GM19463 (cell line): ENCODE results near the gene CHD6.

Experiments
- ATAC-seq: cut with Tn5 transposase; IDR thresholded peaks from one replicate; pipeline ENCODE4 v1.9.1; 2021; ENCODE audit warnings: mild to moderate bottlenecking, moderate library complexity; ENCODE audit not compliant: unreplicated experiment

CHD6 gene

DNA sequence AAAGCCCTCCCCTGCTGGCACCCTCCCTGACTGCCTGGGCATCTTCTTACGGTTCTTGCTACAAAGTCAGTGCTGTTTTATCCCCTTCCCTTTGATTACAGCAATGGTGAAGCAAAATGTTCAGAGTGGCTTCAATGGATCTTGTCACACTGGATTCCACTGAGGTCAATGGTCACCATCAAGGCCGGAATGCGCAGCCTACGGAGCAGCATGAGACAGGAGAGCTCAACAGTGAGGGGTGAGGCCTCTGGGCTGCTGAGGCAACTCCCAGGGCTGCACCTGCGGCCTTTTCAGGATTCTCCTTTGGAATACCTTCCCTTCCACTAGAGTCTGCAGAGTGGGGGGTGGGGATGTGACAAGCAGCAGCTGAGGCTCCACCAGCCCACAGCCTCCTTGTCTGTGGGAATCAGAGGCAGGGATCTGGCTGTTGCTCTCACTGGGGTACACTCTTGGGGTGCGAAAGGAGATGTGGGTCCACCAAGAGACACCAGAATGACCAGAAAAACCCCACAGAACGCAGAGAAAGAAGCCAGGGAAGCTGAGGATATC, 211.2 kb downstream of the CHD6 start:
- no peak for ATAC-seq

DNA sequence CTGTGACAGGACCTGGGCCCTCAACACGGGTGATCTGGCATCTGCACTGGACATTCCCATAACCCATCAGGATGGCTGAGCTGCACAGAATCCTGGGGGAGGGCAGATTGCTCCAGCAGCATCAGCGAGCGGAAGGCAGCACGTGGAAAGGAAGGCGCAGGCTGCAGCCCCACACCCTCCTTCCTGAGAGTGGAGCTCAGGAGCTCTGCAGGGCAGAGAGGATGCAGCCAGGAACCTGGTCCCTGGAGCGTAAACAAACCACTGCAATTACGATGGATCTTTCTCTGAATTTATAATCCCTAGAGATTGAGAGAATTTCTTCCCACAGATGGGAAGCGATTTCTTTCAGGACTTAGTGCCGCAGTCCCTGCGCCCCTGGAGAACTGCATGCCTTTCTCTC, 211.8 kb downstream of the CHD6 start:
- no peak for ATAC-seq

DNA sequence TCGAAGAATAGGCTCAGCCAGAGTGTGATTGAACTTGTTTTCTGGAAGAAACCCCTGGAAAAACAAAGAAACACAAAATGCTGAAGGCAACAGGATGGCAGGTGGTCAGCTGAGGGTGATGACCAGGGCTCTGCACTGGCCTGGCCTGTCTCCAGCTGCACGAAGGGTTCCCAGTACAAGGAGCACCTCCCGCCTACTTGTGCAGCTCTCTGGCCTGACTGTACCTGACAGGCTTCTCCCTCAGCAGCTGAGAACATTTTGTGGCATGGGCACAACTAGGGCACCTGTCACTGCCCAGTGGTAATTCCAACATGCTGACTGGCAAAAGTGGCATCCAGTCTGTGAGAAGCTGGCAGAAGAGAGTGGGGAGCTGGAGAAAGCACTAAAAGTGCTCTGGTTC, 212.7 kb downstream of the CHD6 start:
- ATAC-seq, result no peak

DNA sequence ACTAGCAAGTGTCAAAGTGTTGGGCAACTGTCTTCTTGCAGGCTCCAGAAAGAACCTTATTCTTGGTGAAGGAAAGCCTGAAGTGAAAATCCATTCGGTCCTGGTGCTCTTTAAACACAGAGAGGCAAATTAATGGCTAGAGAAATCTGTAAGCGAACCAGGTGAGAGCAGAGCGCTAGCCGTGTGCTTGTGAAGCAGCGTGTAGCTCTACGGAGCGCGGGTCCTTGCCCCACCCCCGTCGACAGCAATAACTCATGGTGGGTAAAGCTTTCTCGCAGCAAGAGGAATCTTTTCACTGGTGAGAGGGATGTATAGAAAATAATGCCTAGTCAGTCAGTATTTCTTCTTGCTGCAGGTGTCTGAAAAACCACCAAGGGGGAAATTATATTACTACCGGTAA, 214.6 kb downstream of the CHD6 start:
- ATAC-seq, result no peak

DNA sequence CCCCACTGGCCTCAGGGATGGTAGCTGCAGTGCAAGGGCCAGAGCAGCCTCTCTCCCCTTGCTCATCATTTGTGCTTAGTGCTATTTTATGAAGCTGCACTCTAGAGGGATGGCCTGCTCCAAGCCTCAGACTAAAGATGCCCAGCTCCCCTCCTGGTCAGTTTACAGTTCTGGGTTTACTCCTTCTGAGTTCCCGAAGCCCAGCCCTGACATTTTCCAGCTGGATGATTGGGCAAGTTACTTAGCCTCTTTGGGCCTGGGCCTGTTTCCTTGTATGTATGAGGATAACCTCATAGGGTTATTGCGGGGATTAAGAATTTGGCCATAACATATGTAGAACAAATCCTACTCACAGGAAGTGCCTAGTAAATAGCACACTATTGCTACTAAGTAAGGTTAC, 219.8 kb downstream of the CHD6 start:
- no peak for ATAC-seq

DNA sequence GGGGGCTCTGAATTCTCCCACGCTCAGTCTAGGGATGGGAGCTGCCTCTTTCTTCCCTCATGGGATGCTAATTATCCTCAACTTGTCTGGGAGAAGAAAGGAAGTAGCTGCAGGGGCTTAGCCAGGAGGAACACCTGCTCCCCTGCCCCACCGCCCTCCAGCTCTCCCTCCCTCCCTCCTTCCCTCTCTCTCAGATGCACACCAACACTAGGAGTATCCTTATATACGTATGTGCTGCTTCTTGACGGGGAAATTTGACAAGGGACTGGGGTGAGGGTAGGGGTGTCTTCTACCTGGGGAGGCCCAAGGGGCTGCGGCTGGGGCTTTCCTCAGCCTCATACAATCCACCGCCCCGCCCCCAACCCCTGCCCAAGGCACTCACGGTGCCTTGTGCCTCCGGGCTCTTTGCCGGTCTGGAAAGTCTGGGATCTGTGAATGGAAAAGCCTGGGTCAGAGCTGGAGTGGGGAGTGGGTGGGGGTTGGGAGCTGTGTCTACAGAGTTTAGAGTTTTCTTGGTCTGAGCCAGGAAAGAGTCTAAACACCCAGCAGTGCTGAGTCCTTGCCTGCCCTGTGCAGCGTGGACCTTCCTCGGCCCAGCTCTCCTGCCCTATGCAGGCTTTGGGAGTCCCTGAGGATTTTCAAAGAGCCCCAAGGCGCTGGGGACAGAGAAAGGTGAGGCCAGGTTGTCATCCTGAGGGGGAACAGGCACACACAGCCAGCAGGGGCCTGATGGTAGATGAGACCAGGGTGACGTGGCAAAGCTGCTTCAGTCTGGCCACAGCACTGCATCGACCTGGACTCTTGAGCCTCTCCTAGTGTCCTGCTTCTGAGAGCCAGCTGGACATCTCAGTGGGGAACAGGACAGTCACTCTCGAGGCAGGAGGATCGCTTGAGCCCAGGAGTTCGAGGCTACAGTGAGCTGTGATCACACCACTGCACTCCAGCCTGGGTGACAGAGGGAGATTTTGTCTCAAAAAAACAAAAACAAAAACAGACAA, 222.2 kb downstream of the CHD6 start:
- no peak for ATAC-seq

DNA sequence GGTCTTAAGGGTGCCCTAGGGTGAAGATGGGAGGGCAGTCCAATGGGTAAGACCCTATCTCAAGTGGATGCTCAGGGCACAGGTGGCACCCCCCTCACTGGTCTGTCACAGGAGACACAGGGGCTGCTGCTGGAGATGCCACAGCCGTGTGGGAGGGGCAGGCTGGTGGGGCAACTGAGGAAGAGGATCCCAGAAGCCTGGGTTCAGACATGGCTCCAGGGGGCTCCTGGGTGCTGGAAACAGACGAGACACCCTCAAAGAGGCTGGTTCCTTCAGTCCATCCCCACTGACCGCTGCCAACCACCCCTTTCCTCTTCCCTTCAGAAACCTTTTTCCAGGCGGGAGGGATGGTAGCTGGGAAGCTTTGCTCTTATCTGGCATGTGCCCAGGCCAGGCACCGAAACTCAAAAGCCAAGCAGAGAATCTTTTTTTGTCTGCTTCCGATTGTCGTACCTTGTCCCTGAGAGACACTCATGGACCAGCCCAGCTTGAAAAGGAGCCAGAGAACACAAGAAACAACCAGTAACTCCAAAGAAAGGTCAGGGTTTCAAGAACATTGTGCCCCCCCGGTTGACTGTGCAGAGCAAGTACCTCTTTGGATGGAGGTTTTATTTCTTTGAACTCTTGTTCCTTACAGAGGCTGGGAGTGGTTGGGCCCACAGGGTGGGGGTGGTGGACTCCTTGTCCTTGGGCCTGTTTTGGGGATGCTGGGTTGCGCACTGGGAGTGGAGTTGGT, 223.1 kb downstream of the CHD6 start:
- ATAC-seq, result no peak

DNA sequence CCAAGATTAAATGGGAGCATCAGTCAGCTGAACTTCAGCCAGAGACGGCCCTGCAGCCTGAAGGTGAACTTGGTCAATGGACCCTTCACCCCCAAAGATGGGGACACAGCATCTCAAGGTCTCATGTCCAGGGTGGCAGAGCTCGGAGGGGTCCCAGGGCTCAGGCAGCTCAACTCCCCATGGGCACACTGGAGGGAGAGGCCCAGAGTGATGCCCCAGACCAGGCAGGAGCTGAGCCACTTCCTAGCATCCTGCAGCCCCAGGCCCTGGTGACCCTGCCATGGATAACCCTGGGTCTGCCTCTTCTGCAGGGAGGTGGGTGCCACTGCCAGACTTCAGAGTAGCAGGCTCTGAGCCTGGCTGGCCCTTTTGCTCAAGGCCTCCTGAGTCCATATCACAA, 224.1 kb downstream of the CHD6 start:
- no peak for ATAC-seq

DNA sequence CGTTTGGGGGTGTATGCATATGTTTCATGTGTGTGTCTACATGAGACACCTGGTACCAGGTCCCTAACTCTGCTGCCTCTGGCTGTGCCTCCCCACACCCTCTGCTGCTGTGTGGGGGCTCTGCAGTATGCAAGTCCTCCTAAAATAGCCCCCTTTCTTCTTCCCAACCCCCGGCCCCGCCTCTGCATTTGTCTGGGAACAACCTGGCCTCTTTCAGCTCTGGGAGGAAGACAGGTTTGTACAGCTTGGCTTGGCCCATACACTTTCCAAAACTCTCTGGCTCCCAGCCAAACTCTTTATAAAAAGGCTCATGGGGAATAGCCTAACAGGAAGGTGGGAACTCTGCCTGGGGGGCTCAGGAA, 224.5 kb downstream of the CHD6 start:
- ATAC-seq, result no peak

DNA sequence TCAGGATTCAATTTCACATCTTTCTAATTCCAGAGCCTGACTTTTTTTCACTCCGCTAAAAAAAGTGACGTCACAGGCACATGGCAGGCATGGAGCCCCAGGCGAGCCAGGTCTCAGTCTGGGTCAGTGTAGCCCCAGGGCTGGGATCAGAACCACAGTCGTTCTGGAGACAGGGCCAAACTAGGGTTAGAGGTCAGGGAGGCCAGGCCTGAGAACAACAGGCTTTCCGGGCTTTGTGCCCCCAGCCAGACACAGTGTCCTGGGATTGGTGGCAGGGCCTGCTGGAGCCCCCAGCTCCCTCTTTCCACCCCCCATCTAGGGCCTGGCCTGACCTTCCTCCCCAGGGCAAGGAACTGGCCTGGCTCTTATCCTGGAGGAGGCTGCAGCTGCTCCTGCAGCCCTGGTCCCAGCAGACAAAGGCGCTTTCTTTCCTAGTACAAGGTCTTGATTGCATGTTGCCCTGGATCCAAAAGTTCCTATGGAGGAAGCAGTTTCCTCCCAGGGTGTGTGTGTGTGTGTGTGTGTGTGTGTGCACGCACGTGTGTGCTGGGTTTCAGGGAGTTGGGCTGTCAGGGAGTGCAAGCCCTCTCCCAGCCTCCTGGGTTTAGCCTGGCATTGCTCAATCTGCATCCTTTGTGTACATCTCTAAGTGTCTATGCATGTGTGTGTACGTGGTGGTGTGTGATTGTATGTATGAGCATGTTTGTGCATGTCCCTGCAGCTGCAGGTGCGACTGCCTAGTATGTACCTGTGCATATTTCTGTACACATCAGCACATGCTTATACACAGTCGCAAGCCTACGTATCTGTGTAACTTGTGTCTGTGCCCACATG, 225.1 kb downstream of the CHD6 start:
- ATAC-seq, result no peak

DNA sequence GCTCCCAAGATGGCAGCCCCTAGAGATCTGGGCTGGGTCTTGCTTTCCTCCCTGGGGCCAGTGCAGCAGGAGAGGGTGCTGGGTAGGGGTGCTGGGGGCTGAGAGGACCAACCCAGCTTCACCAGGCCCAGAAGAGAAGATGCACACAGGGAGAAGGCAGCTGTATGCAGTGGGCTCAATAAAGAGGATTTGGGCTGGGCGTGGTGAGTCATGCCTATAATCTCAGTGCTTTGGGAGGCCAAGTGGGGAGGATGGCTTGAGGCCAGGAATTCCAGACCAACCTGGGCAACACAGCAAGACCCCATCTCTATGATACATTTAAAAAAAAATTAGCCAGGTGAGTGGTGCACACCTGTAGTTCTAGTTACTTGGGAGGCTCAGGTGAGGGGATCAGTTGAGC, 225.9 kb downstream of the CHD6 start:
- ATAC-seq, result no peak

DNA sequence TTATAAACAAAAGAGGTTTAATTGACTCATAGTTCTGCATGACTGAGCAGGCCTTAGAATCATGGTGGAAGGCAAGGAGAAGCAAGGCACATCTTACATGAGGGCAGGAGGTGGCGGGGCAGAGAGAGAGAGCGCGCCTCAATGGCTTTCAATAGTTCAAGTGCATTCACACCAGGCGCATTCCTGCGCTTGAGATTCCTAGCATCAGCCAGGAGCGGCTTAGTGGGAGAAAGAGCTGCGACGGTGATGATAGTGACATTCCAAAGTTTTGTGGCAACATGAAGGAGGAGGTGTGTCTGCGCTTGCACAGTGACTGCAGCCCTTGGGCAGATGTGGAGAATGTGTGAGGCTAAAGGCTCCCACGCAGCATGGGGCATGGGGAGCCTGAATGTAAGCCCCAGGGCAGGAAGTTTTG, 226.6 kb downstream of the CHD6 start:
- ATAC-seq, result no peak

DNA sequence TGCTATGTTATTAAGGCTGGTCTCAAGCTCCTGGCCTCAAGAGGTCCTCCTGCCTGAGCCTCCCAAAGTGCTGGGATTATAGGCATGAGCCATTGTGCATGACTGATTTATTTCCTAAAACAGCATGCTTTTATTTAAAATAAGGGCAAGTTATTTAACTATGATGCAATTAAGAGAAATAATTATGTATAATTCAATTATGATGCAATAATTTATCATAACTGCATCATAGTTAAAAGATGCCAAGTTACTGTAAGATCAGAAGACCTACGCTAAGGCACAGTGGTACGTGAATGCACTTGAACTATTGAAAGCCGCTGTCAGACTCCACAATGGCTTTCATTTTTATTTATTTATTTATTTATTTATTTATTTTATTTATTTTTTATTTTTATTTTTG, 227.3 kb downstream of the CHD6 start:
- ATAC-seq, result no peak

DNA sequence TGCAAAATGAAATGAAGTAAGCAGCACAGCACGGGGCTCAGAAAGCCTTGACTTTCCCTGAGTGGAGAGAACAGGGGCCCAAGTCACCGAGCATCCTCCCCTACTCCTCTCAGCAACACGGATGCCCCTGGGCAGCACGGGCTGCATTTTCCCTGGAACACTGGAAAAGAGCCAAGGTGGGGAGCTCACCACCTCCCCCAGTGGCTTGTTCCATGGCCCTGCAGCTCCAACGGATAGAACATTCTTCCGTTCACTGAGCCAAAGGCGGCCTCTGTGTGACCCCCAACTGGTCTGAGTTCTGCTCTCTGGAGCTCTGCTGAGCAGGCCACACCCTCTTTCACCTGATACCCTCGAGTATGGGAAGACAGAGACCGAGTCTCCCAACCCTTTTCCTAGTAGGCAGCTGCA, 230.7 kb downstream of the CHD6 start:
- no peak for ATAC-seq

DNA sequence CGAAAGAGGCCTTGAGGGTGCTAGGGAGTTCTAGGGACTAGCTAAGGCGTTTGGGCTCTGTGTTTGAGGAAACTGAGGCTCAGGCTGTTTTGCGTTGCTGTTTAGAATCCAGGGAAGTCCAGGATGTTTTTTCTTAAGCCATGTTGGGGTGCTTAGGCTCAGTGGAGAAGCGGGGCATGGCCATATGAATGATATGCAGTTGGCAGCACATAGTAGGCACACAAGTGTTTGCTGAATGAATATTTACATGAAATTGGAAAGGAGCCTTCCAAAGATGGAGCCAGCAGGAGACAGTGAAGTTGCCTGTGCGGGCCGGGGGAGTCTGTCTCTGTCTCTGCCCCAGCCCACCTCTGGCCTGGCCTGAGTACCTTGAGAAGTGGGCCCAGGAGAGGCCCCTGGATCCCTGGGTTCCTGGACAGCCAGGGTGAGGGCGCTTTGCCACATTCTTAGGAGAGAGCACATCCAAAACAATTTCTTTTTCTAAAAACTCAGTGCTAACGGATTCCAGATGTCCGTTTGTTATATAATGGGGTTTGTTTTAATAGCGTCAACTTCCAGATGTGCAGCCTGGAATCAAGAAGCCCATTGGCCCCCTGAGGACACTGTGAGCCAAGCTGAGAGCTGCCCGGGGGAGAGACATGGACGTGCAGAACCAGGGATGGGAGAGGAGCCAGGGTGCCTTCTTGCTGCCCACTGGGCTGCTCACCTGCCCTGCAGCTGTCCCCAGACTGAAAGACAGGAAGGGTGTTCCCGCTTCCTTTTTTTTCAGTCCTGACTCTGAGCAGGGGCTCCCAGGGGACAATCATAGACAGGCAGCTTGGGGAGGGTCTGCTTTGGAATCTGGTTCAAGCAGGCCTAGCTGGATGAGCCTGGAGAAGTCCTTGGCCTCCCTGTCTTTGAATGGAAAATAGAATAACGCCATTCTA, 231.4 kb downstream of the CHD6 start:
- no peak for ATAC-seq

DNA sequence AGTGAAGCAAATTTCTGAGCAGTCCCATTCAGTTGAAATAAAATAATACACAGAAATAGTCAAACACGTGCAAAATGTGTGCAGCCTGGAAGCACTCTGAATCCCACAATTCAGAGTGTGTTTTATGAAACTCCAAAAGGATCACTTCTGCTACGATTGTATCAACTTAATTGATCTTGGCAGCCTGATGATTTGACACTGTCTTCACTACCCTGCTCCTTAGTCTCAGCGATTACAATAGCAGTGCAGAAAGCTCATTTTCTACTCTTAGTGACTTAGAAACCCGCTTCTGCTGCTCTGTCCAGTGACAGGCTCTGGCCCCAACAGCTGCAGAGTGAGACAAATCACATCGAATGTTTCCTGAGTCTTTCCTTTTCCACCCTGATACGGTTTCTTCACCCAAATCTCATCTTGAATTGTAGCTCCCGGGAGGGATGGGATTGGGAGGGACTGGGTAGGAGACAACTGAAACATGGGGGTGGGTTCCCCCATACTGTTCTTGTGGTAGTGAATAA, 235.3 kb downstream of the CHD6 start:
- no peak for ATAC-seq

DNA sequence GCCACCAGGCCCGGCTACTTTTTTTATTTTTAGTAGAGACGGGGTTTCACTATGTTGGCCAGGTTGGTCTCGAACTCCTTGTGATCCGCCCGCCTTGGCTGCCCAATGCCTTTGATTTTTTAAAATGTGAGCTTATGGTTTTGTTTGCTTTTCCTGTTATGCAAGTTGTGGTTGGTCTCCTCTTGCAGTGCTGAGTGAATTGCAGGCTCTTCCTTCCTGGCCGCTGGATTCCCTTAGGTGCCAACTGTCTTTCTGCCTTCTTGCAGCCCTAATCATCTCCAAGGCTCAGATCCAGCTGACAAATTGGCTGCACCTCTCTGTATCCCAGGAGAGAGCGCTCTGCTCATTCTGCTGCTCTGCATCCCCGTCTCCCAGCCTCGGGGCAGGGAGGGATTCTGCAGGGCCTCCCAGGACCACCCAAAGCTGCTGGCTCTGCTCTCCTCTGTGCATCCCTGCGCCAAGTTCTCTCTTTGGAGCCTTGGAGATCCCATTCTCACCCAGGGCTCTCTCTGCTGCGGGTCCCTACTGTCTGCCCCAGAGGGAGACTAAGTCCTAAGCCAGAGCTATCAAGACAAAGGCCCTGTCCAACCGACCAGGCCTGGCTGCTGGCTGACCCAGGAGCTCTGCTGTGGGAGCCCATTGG, 237.5 kb downstream of the CHD6 start:
- ATAC-seq, result no peak

DNA sequence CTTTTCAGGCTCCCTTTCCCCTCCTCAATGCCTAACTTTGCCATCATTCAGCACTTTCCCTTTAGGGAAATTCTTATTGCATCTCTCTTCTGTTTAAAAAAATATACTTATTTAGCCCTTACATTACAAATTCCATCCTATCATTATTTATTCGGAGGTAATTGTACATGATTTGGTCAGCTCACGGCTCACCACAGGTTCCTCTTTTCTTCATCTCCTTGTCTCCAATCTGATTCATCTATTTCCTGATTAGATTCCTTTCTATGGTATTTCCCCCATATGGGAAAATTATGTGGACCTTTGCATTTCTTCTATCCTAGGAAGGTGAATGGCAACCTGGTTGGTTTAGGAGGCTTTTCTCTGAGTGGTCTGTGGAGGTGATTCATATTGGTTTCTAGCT, 238.6 kb downstream of the CHD6 start:
- ATAC-seq, result no peak

DNA sequence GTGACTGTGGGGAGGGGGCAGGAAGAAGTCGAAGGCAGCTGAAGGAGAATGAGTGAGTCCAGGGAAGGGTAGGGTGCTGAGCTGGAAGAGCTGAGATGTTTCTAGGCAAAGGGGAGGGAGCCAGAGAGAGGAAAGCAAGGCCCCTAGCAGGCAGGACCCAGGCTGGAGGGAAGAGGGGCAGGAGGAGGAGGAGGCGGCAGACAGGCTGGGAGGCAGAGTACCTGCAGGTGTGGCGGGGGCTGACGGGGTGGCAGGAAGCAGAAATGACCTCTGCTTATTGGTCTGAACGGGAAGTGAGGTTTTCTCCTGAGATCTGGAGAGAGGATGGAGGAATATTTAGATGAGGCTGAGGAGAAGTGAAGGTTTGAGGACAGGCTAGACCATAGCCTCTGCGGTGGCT, 240.9 kb downstream of the CHD6 start:
- ATAC-seq, result no peak
